HS-27A (cell line): ENCODE results near the gene LUC7L3.
"Not testable (repeated sequence)": the region's sequence is repeated elsewhere in the genome, so short reads cannot be mapped to it uniquely, and the experiment has no call there.

Experiments
- DNase-seq: peaks from one replicate; pipeline ENCODE4 v3.0.0-alpha.2; 2012; ENCODE audit warnings: low read depth, missing footprints

LUC7L3 gene

GRCh38 chr17:50785946-50786570 lies 66.7 kb downstream of the LUC7L3 start:
- no peak for DNase-seq

GRCh38 chr17:50787106-50787505 lies 67.7 kb downstream of the LUC7L3 start:
- DNase-seq: no peak

GRCh38 chr17:50790618-50791017 lies 71.2 kb downstream of the LUC7L3 start:
- no peak for DNase-seq

- DNase-seq: no peak
These were observed 72.7 kb downstream of the LUC7L3 start for GRCh38 chr17:50792132-50792531.

GRCh38 chr17:50793007-50793406 lies 73.6 kb downstream of the LUC7L3 start:
- no peak for DNase-seq

GRCh38 chr17:50794361-50794760 lies 75.0 kb downstream of the LUC7L3 start:
- DNase-seq: no peak

GRCh38 chr17:50797135-50797810 lies 77.9 kb downstream of the LUC7L3 start:
- no peak for DNase-seq

- DNase-seq: no peak
These were observed 79.3 kb downstream of the LUC7L3 start for GRCh38 chr17:50798424-50799288.

GRCh38 chr17:50799582-50799981 lies 80.2 kb downstream of the LUC7L3 start:
- no peak for DNase-seq

- no peak for DNase-seq
These were observed 80.8 kb downstream of the LUC7L3 start for GRCh38 chr17:50800196-50800700.

GRCh38 chr17:50802609-50803571 lies 83.5 kb downstream of the LUC7L3 start:
- DNase-seq: no peak

- no peak for DNase-seq
These were observed 84.3 kb downstream of the LUC7L3 start for GRCh38 chr17:50803676-50804075.

- DNase-seq: not testable (repeated sequence)
These were observed 85.5 kb downstream of the LUC7L3 start for GRCh38 chr17:50804749-50805475.

GRCh38 chr17:50805486-50805885 lies 86.1 kb downstream of the LUC7L3 start:
- no peak for DNase-seq
